SK-N-MC (cell line): ENCODE results near the gene BATF3.

ENCODE experiments used
- DNase-seq: peaks from one replicate; pipeline ENCODE4 v3.0.0-alpha.2; 2011; ENCODE audit warnings: low read depth, low spot score
- H3K27ac ChIP-seq: fragments of 200-600 bp; sonication (generic); 2 replicates; pipeline ENCODE4 v1.5.1; 2016; ENCODE audit warnings: mixed run types
- H3K36me3 ChIP-seq: fragments of 200-600 bp; sonication (generic); 2 replicates; pipeline ENCODE4 v1.6.1; 2017; ENCODE audit warnings: antibody characterized with exemption, low read length, mixed read lengths; ENCODE audit not compliant: insufficient read depth
- H3K4me3 ChIP-seq: fragments of 200-600 bp; sonication (generic); 2 replicates; pipeline ENCODE4 v1.5.1; 2016
- H3K9ac ChIP-seq: fragments of 200-600 bp; sonication (generic); 2 replicates; pipeline ENCODE4 v1.8.0; 2017; ENCODE audit warnings: mixed run types, mixed read lengths; ENCODE audit not compliant: insufficient read length
- H3K9me3 ChIP-seq: fragments of 200-600 bp; sonication (generic); 2 replicates; pipeline ENCODE4 v1.6.1; 2017; ENCODE audit warnings: low read depth, mild to moderate bottlenecking, antibody characterized with exemption, low read length, moderate library complexity, mixed read lengths
- EZH2 ChIP-seq: fragments of 200-600 bp; sonication (generic); IDR thresholded peaks from one replicate; pipeline ENCODE4 v1.6.1; 2017; ENCODE audit warnings: antibody characterized with exemption
- FOXP2 ChIP-seq: optimal IDR thresholded peaks from 2 replicates; pipeline ENCODE3; 2011; ENCODE audit warnings: mild to moderate bottlenecking, moderate library complexity; ENCODE audit not compliant: insufficient read depth; ENCODE audit errors: extremely low read length, control extremely low read depth
- POLR2AphosphoS5 ChIP-seq: IDR thresholded peaks from 2 replicates; pipeline ENCODE4 v1.6.1; 2012; ENCODE audit warnings: mild to moderate bottlenecking, low read depth, low read length, borderline replicate concordance

BATF3 gene

GRCh38 chr1:212689758-212690529 is 9.7 kb downstream of the BATF3 start:
- H3K4me3 ChIP-seq: no peak overlapping the region
- no peak for TF ChIP-seq FOXP2
- no peak for TF ChIP-seq EZH2
- TF ChIP-seq POLR2AphosphoS5: no peak
- no peaks in the 10 kb centered on the region for H3K36me3 ChIP-seq
- no peak overlapping the region for H3K9ac ChIP-seq
- DNase-seq: no peak
- no peaks in the 10 kb centered on the region for H3K9me3 ChIP-seq
- no peak overlapping the region for H3K27ac ChIP-seq

GRCh38 chr1:212689196-212689725 is 10.4 kb downstream of the BATF3 start:
- Histone ChIP-seq H3K9ac (no peak overlapping the region), H3K36me3 (no peaks in the 10 kb centered on the region), H3K9me3 (no peaks in the 10 kb centered on the region), H3K27ac (no peak overlapping the region), H3K4me3 (no peak overlapping the region)
- TF ChIP-seq POLR2AphosphoS5 (no peak), FOXP2 (no peak), EZH2 (no peak)
- DNase-seq: no peak

- no peak overlapping the region for H3K27ac ChIP-seq
- TF ChIP-seq POLR2AphosphoS5 (no peak), EZH2 (no peak), FOXP2 (no peak)
- DNase-seq: no peak
- no peak overlapping the region for H3K4me3 ChIP-seq
- no peak overlapping the region for H3K9ac ChIP-seq
- no peaks in the 10 kb centered on the region for H3K9me3 ChIP-seq
- no peaks in the 10 kb centered on the region for H3K36me3 ChIP-seq
Observed at GRCh38 chr1:212688341-212689047, 11.1 kb downstream of the BATF3 start.

GRCh38 chr1:212687811-212688210 is 11.8 kb downstream of the BATF3 start:
- Histone ChIP-seq H3K27ac (no peak overlapping the region), H3K36me3 (no peaks in the 10 kb centered on the region), H3K9ac (no peak overlapping the region), H3K4me3 (no peak overlapping the region), H3K9me3 (no peaks in the 10 kb centered on the region)
- TF ChIP-seq POLR2AphosphoS5: no peak
- no peak for TF ChIP-seq FOXP2
- TF ChIP-seq EZH2: no peak
- no peak for DNase-seq

- no peak overlapping the region for H3K27ac ChIP-seq
- TF ChIP-seq EZH2: no peak
- no peak for DNase-seq
- H3K9me3 ChIP-seq: no peaks in the 10 kb centered on the region
- no peak overlapping the region for H3K4me3 ChIP-seq
- no peaks in the 10 kb centered on the region for H3K36me3 ChIP-seq
- H3K9ac ChIP-seq: no peak overlapping the region
Observed at GRCh38 chr1:212686591-212686990, 13.0 kb downstream of the BATF3 start.

GRCh38 chr1:212686069-212686468 is 13.6 kb downstream of the BATF3 start:
- TF ChIP-seq EZH2 (no peak), FOXP2 (no peak), POLR2AphosphoS5 (no peak)
- no peak for DNase-seq
- H3K27ac ChIP-seq: no peak overlapping the region
- H3K36me3 ChIP-seq: no peaks in the 10 kb centered on the region
- no peak overlapping the region for H3K4me3 ChIP-seq
- no peaks in the 10 kb centered on the region for H3K9me3 ChIP-seq
- no peak overlapping the region for H3K9ac ChIP-seq

- Histone ChIP-seq H3K27ac (no peak overlapping the region), H3K9ac (no peak overlapping the region), H3K36me3 (no peaks in the 10 kb centered on the region), H3K9me3 (no peaks in the 10 kb centered on the region), H3K4me3 (no peak overlapping the region)
- DNase-seq: no peak
- TF ChIP-seq EZH2: no peak
- TF ChIP-seq POLR2AphosphoS5: no peak
- no peak for TF ChIP-seq FOXP2
Observed at GRCh38 chr1:212685429-212685828, 14.2 kb downstream of the BATF3 start.

- H3K9ac ChIP-seq: no peak overlapping the region
- TF ChIP-seq POLR2AphosphoS5 (no peak), EZH2 (no peak), FOXP2 (no peak)
- H3K9me3 ChIP-seq: no peaks in the 10 kb centered on the region
- H3K27ac ChIP-seq: no peak overlapping the region
- H3K4me3 ChIP-seq: no peak overlapping the region
- no peaks in the 10 kb centered on the region for H3K36me3 ChIP-seq
- DNase-seq: no peak
Observed at GRCh38 chr1:212684521-212685090, 15.0 kb downstream of the BATF3 start.

GRCh38 chr1:212684076-212684475 is 15.6 kb downstream of the BATF3 start:
- Histone ChIP-seq H3K27ac (no peak overlapping the region), H3K4me3 (no peak overlapping the region), H3K36me3 (no peaks in the 10 kb centered on the region), H3K9ac (no peak overlapping the region), H3K9me3 (no peaks in the 10 kb centered on the region)
- TF ChIP-seq FOXP2 (no peak), POLR2AphosphoS5 (no peak), EZH2 (no peak)
- no peak for DNase-seq
